RKO (cell line): Measurements from ENCODE around the gene DLG2.
"Not testable (repeated sequence)": the region's sequence is repeated elsewhere in the genome, so short reads cannot be mapped to it uniquely, and the experiment has no call there.

Experiments used
- DNase-seq: peaks from one replicate; pipeline ENCODE4 v3.0.0-alpha.2; 2016; ENCODE audit warnings: low spot score

The DLG2 gene

DNA sequence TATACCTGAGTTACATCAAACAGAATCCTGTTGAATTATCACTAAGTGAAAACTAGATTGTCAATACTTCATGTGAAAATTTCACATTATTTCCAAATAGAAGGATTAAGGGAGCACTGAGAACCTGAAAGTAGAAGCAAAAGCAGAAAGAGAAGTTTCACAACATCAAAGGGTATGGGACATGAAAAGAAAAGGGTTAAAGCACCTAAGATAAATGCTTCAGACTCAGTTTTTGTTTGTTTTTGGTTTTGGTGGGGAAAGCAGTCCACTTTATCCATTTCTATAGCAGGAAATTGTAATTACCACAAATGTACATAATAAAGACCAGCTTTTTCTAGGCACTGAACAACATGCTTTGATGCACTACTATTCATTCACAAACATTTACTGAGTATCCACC lies 1271.2 kb downstream of the DLG2 start:
- no peak for DNase-seq

DNA sequence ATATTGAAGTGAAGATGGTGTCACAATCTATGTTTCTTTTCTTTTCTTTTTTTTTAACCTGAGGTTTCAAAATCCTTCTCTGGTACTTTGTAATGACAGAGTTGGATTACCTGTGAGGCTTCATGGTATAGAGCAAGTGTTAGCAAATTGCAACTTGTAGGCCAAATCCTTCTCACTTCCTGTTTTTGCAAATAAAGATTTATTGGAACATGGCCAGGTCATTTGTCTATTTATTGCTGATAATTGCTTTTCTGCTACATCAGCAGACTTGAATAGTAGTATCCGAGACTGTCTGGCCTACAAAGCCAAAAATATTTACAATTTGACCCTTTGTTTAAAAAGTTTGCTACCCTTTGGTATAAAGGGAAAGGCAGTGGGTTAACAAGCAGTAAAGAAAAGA lies 1281.5 kb downstream of the DLG2 start:
- no peak for DNase-seq

GRCh38 chr11:84345027-84345426 lies 1282.1 kb downstream of the DLG2 start:
- DNase-seq, result no peak

DNA sequence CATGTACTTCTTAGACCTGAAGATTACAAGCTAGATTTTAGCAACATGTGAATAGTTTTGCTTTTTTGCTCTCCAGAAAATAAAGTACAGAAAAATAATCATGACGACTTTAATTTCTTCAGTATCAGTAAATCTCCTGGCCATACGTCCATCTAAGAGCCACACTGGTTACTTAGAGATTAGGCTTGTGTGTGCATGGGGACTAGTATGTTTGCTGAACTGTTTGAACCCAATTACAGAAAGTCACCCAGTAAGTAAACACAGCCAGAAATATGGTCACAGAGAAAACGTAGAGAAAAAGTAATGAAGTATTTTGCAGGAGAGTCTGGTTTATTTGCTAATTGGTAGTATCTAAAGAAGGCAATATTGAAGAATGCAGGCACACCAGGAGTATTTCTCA lies 1287.3 kb downstream of the DLG2 start:
- no peak for DNase-seq

- no peak for DNase-seq
Observed at GRCh38 chr11:84333221-84333620, 1293.9 kb downstream of the DLG2 start.

GRCh38 chr11:84322211-84322610 lies 1304.9 kb downstream of the DLG2 start:
- no peak for DNase-seq

- DNase-seq, result no peak
Observed at GRCh38 chr11:84319863-84320262, 1307.3 kb downstream of the DLG2 start.

GRCh38 chr11:84316866-84317555 lies 1310.1 kb downstream of the DLG2 start:
- DNase-seq, result peak; percentile 8

DNA sequence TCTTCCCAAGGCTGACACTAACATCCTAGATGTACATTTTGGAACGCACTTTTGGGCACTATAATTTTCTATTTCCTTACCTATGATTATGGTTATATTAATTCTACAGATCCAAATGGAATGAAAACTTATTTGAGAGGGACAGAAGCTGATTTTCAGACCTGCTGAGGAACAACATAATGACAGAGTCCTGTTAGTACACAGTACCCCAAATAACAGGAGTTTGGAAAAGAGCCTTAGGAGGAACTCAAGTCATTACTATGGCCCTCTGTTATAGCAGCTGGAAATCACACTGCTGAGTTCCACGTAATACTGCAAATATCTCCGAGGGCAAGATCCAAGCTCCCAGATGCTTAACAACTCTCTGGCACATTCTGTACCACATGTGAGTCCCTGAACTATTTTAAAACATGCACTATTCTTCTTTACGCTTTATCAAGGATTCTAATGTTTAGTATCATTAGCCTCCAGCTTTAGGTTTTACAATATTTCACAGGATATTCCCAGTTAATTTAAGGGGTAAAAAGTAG lies 1313.2 kb downstream of the DLG2 start:
- no peak for DNase-seq

DNA sequence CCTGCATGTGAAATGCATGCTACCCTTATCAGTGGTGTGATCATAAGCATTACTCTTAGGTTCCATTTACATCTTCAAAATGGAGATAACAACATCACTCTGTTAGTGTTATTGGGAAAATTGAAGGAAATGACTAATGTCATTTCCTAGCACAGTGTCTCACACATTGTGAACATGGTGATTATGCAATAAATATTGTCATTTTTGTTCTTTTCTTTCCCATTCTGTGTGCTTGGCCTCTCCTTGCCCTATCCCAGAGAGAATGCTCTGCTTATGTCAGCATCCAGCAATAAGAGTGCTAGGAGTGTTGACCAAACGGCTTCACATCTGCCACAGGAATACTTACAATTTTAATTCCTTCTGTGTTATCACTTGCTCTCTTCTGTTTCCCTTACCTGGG lies 1316.9 kb downstream of the DLG2 start:
- DNase-seq, result no peak

DNA sequence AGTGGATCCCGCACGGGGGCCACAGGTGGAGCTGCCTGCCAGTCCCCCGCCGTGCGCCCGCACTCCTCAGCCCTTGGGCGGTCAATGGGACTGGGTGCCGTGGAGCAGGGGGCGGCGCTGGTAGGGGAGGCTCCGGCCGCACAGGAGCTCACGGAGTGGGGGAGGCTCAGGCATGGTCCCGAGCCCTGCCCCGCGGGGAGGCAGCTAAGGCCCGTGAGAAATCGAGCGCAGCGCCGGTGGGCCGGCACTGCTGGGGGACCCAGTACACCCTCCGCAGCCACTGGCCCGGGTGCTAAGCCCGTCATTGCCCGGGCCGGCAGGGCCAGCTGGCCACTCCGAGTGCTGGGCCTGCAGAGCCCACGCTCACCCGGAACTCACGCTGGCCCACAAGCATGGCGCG lies 1318.7 kb downstream of the DLG2 start:
- DNase-seq, result not testable (repeated sequence)

DNA sequence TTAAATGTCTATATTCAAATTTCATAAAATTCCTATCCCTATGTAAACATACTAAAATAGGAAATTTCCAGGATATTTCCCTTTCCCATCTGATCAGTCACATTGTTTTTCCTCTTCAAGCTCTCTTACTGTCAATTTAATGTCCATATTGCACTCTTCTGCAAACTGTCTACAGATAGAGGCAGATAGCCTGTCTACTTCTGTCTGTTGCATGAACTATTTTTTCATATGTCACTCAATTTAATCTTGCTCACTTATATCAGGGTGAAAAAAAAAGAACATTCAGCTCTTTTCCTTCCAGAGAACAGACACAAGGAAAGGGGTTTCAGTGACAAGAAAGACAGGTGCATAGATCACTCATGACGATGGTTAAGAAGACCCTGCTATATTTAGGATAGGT lies 1327.1 kb downstream of the DLG2 start:
- no peak for DNase-seq

GRCh38 chr11:84297570-84297969 lies 1329.6 kb downstream of the DLG2 start:
- DNase-seq, result no peak

GRCh38 chr11:84295815-84296214 lies 1331.3 kb downstream of the DLG2 start:
- DNase-seq, result no peak

- no peak for DNase-seq
Observed at GRCh38 chr11:84292955-84293354, 1334.2 kb downstream of the DLG2 start.

GRCh38 chr11:84292006-84292405 lies 1335.1 kb downstream of the DLG2 start:
- DNase-seq, result no peak

- DNase-seq, result no peak
Observed at GRCh38 chr11:84290647-84291046, 1336.5 kb downstream of the DLG2 start.

DNA sequence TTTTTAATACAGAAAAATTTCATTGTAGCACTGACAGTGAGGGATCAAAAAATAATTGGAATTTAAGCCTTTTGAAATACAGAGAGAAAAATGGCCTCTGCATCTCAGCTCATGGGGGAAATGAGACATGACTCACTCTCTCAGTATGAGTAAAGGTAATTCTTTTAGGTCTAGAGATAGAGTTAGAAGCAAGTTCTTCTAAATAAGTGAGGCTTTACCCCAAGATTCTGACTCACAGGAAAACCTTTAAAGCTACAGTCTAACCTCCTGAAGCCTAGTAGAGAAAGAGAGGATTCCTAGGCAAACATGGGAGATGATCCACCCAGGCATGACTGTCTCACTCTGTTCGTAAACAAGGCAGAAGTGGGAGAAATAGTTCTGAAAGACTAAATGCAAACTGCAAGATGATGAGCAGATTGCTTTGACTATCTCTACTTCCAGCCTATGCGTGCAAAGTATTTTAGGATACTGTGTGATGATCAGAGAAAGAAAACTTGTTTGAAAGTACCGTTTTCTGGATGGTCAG lies 1337.7 kb downstream of the DLG2 start:
- peak; percentile 27 for DNase-seq

- no peak for DNase-seq
Observed at GRCh38 chr11:84273541-84273940, 1353.6 kb downstream of the DLG2 start.

DNA sequence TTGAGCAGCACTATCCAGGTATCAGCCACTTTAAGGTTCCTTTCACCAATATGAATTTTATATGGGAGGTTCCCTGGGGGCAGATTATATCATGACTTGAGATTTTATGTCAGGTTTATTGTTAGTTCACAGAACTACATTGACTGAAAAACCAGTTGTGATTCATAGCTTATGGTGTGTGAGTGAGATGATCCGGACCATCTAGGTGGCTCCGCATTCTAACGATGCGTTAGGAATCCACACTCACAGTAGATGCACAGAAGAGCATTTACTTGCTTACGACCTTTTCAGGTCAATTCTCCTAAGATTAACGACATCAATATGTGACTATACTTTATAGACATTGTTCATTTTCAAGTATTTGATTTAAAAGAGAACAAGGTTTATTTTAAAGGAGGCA lies 1356.7 kb downstream of the DLG2 start:
- DNase-seq, result no peak

GRCh38 chr11:84264066-84264465 lies 1363.1 kb downstream of the DLG2 start:
- DNase-seq, result no peak

DNA sequence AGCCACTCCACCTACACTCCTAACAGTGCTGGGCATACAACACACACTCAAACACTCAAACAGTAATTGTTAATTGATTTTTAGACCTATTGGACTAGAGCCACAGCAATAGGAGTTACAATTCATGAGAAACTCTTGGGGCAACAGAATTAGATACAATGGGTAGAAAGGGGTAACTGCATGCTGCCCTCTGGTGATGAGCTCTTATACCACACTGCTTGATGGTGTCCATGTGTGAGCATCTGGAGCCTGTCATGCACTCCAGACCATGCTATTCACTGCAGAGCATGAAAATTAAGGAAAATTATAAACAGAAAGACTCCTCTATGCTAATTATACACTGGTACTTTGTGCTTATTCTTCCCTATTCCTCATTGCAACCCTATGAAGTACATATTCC lies 1365.4 kb downstream of the DLG2 start:
- no peak for DNase-seq

- no peak for DNase-seq
Observed at GRCh38 chr11:84260862-84261261, 1366.3 kb downstream of the DLG2 start.

DNA sequence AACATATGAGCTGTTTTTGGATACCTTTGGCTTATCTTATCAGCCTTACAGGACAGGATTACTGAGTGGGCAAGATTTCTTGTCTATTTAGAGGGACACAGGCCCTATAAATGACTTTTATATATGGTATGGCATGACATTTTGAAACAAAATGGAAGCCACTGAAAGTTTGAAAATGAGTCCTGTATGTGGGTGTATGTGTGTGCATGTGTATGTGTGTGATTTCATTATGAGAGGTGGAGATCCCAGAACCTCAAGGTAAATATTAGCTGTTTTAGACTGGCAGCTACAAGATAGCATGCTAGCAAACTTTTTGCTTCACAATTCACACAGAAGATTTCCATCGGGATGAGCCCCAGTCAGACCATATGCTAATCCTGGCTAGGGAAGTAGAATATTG lies 1370.5 kb downstream of the DLG2 start:
- DNase-seq, result no peak
